Stimulated activated naive CD8-positive, alpha-beta T cell treated with anti-CD3 and anti-CD28 coated beads, Interleukin-15, Interleukin-2, amounts not matched to agents 100 ng/mL and 50 ng/mL, for 24 hours (primary cell): ENCODE results near the gene IGFBPL1.

Experiments
- H3K27ac Mint-ChIP-seq: one replicate; pipeline ENCODE4 v1.8.0; 2021; ENCODE audit warnings: mild to moderate bottlenecking, mixed read lengths
- H3K27me3 Mint-ChIP-seq: one replicate; pipeline ENCODE4 v1.8.0; 2021; ENCODE audit warnings: mixed read lengths
- H3K36me3 Mint-ChIP-seq: one replicate; pipeline ENCODE4 v1.8.0; 2021; ENCODE audit warnings: low read depth, mixed read lengths
- H3K4me1 Mint-ChIP-seq: one replicate; pipeline ENCODE4 v1.8.0; 2021; ENCODE audit warnings: low read depth, mixed read lengths
- H3K4me3 Mint-ChIP-seq: one replicate; pipeline ENCODE4 v1.8.0; 2021; ENCODE audit warnings: mild to moderate bottlenecking, mixed read lengths
- H3K9me3 Mint-ChIP-seq: one replicate; pipeline ENCODE4 v1.8.0; 2021; ENCODE audit warnings: mixed read lengths

Gene IGFBPL1

DNA sequence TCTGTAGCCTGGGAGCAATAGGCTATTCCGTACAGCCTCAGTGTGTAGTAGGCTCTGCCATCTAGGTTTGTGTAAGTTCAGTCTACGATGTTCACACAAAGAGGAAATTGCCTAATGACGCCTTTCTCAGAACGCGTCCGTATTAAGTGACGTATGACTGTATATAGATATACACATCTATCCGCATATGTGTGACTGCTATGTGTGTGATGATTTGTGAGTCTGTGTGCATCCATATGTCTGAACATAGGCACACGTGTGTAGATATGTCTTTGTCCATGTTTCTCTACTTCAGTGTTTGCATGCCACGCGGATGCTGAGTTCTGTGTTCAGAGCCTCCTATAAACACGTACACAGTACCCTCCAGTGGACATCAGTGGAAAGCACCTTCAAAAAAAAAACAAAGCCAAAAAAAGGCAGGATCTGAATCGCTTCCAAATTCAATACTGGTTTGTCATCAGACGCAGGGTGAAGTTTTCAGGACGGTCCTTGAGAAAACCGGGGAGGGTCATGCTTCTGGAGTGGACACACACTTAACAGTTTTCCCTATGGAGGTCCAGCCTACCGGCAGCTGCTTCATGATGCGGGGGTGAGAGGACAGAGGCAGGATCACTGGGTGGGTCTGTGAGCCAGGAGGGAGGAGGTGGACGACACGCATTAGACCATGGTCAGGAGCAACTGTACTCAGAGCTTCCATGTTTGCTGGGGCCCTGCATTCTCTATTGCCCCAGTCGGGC lies 61.2 kb downstream of the IGFBPL1 start:
- peak overlapping the region; percentile 14 for H3K27ac Mint-ChIP-seq
- no peaks in the 10 kb centered on the region for H3K27me3 Mint-ChIP-seq
- peak overlapping the region; percentile 53 for H3K4me3 Mint-ChIP-seq
- H3K9me3 Mint-ChIP-seq: no peaks in the 10 kb centered on the region
- peaks cover 5% of the 10 kb centered on the region for H3K4me1 Mint-ChIP-seq
- no peaks in the 10 kb centered on the region for H3K36me3 Mint-ChIP-seq

- no peaks in the 10 kb centered on the region for H3K9me3 Mint-ChIP-seq
- H3K27me3 Mint-ChIP-seq: no peaks in the 10 kb centered on the region
- H3K4me1 Mint-ChIP-seq: peaks cover 5% of the 10 kb centered on the region
- no peaks in the 10 kb centered on the region for H3K36me3 Mint-ChIP-seq
- no peak overlapping the region for H3K27ac Mint-ChIP-seq
- H3K4me3 Mint-ChIP-seq: no peak overlapping the region
Measured at GRCh38 chr9:38361473-38361850, 62.8 kb downstream of the IGFBPL1 start.

DNA sequence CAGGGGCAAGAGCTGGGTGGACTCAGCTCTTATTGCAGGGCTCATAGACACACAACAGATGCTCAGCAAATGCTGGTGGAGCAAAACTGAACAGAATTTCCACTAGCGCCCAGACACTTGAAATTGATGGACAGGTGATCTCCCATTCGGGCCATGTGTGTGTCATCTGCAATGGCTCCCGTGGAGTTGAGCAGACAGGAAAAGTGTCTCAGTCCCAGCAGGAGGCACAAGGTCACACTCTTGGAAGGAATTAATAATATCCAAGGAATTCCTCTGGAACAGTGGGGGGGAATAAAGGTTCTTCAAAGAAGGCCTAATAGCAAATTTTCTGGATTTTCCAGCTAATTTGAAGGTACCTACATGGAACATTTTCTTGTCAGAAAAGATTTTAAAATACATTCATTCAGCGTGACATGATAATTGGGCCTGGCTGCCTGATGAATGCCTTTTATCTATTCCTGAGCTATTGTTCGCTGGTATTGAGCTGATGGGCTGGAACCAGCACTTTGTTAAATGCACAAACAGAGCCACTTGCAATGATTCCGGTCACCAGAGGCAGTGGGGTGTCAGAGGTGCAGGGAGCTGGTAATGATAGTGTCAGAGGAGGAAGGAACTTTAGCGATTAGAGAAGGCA lies 63.3 kb downstream of the IGFBPL1 start:
- H3K27ac Mint-ChIP-seq: no peak overlapping the region
- H3K36me3 Mint-ChIP-seq: no peaks in the 10 kb centered on the region

DNA sequence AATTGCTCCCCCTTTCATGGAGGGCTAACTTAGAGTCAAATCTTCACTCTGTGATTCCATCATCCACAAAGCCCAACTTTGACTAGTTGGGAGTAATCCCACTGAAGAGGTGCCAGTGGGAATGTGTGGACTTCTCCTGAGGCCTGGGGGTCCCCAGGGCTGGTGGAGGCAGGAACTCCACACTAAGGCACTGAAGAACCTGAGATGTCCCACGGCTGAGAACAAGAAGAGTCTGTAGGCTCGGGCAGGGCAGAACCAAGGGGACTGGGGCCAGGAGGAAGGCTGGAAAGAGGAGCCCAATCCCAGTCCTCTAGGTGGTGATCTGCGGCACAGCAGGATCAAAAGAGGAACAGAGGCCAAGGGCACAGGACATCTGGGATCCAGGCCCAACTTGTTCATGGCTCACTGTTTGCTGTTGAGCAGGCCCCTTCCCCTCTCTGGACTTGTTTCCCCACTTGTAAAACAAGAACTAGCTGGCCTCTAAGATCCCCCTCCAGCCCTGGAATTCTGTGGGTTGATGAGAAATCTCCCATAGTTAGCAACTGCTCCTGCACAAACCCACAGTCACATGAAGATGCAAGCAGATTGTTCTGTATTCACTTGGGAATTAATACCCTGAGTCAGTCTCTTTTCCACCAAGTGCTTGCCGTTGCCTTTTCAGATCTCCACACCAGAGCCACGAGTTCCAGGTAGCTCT lies 64.4 kb downstream of the IGFBPL1 start:
- Mint-ChIP-seq H3K4me1 (peaks cover 5% of the 10 kb centered on the region), H3K4me3 (no peak overlapping the region), H3K36me3 (no peaks in the 10 kb centered on the region), H3K27ac (no peak overlapping the region), H3K9me3 (no peaks in the 10 kb centered on the region), H3K27me3 (no peaks in the 10 kb centered on the region)

More for the DNA sequence above, 63.3 kb downstream of the IGFBPL1 start:
- Mint-ChIP-seq H3K27me3 (no peaks in the 10 kb centered on the region), H3K4me1 (peaks cover 5% of the 10 kb centered on the region), H3K9me3 (no peaks in the 10 kb centered on the region), H3K4me3 (no peak overlapping the region)

DNA sequence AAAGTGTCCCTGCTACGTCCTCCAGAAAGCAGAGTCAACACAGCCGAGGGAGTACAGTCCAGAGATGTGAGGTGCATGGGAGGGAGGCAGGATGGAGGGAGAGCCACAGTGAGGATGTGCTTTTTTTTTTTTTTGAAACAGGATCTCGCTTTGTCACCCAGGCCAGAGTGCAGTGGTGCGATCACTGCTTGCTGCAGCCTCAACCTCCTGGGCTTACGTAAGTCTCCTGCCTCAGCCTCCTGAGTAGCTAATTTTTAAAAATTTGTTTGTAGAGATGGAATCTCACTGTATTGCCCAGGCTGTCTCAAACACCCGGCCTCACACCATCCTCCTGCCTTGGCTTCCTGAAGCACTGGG lies 65.0 kb downstream of the IGFBPL1 start:
- H3K36me3 Mint-ChIP-seq: no peaks in the 10 kb centered on the region
- no peaks in the 10 kb centered on the region for H3K27me3 Mint-ChIP-seq
- no peak overlapping the region for H3K4me3 Mint-ChIP-seq
- no peaks in the 10 kb centered on the region for H3K9me3 Mint-ChIP-seq
- peaks cover 5% of the 10 kb centered on the region for H3K4me1 Mint-ChIP-seq
- no peak overlapping the region for H3K27ac Mint-ChIP-seq

DNA sequence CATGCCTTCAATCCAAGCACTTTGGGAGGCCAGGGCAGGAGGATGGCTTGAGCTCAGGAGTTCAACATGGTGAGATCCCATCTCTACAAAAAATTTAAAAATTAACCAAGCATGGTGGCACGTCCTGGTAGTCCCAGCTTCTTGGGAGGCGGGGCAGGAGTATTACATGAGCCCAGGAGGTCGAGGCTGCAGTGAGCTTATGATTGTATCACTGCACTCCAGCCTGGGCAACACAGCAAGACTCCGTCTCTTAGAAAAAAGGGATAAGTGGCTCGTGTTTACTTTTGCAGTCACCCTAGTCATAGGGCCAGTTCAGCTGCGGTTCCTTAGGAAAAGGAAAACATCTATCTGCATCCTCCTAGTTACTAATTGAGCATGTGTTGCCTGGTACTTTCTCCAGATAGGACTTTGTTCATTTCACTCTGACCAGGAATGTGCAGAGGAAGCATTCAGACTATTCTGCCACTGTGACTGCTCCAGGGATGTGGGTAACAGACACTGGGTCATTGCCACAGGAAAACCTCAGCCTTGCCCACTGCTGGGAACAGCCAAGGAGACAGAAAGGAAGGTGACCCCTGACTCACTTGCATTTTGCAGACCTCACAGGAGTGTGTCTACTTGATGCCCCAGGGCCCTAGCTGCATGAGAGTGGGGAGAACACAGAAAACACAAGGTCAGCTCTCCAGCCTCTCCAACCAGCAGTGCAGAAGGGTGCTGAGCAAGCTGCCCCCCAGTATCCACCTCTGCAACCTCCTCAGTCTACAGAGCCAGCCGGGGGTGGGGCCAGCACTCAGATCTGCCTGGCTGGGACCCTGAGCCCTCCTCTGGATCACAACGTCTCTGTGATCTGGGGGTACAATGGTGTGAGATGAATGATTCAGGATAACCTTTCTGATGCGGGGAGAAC lies 65.6 kb downstream of the IGFBPL1 start:
- H3K27me3 Mint-ChIP-seq: no peaks in the 10 kb centered on the region
- H3K4me1 Mint-ChIP-seq: peaks cover 5% of the 10 kb centered on the region
- H3K27ac Mint-ChIP-seq: no peak overlapping the region
- no peaks in the 10 kb centered on the region for H3K9me3 Mint-ChIP-seq
- H3K36me3 Mint-ChIP-seq: no peaks in the 10 kb centered on the region
- no peak overlapping the region for H3K4me3 Mint-ChIP-seq

GRCh38 chr9:38357350-38358114 lies 66.7 kb downstream of the IGFBPL1 start:
- Mint-ChIP-seq H3K4me1 (no peaks in the 10 kb centered on the region), H3K27me3 (no peaks in the 10 kb centered on the region), H3K4me3 (no peak overlapping the region), H3K27ac (peak overlapping the region; percentile 7), H3K9me3 (no peaks in the 10 kb centered on the region), H3K36me3 (no peaks in the 10 kb centered on the region)

DNA sequence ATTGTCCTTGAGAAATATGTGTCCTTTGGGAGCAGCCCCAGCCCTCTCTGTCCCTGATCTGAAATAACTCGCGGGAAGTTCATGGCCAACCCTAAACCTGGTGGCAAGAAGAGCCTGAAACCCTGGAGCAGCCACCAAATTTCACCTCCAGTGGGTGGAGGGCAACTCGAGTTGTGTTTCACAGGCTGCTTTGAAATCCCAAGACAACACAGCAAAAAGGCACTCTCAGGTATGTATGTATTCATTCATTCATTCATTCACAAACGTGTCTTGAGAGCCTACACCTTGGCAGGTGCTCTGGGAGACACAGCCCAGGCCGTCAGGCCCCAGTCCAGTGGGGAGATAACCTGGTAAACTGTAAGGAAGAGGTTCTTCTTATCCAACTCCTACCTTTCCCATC lies 67.4 kb downstream of the IGFBPL1 start:
- Mint-ChIP-seq H3K4me3 (no peak overlapping the region), H3K36me3 (no peaks in the 10 kb centered on the region), H3K9me3 (no peaks in the 10 kb centered on the region), H3K27ac (no peak overlapping the region), H3K4me1 (no peaks in the 10 kb centered on the region), H3K27me3 (no peaks in the 10 kb centered on the region)
